Suprapubic skin (tissue), 4 donors: ENCODE results near the gene AHNAK2. TPM values are rescaled to one million over a fixed set of nuclear protein-coding genes. Genes with fewer than 3 reads are reported as not detected.

Experiments
- DNase-seq, 2 donors: peaks; one replicate each; pipeline ENCODE4 v3.0.0-alpha.2; 2019; ENCODE audit warnings: low spot score in 2 of 2
- H3K27ac ChIP-seq: fragments of 200-600 bp; sonication (generic); one replicate; pipeline ENCODE4 v1.5.1; 2019
- H3K27me3 ChIP-seq: fragments of 200-600 bp; sonication (generic); one replicate; pipeline ENCODE4 v1.5.1; 2019
- H3K36me3 ChIP-seq: fragments of 200-600 bp; sonication (generic); one replicate; pipeline ENCODE4 v1.5.1; 2019
- H3K4me1 ChIP-seq: fragments of 200-600 bp; sonication (generic); one replicate; pipeline ENCODE4 v1.5.1; 2019
- H3K4me3 ChIP-seq: fragments of 200-600 bp; sonication (generic); one replicate; pipeline ENCODE4 v1.5.1; 2019; ENCODE audit warnings: mild to moderate bottlenecking
- H3K9me3 ChIP-seq: fragments of 200-600 bp; sonication (generic); one replicate; pipeline ENCODE4 v1.5.1; 2019
- CTCF ChIP-seq, 2 donors: fragments of 200-600 bp in 1 of 2; fragments of 450-650 bp in 1 of 2; sonication (generic) in 1 of 2; IDR thresholded peaks; one replicate each; pipeline ENCODE4 v1.5.1; 2016 to 2019; ENCODE audit warnings: antibody characterized with exemption in 2 of 2, mild to moderate bottlenecking in 1 of 2, moderate library complexity in 1 of 2
- EP300 ChIP-seq: sonication (generic); formaldehyde crosslinking; IDR thresholded peaks from one replicate; pipeline ENCODE4 v1.6.1; 2017; ENCODE audit warnings: antibody characterized with exemption
- POLR2A ChIP-seq, 2 donors: fragments of 450-650 bp; IDR thresholded peaks; one replicate each; pipeline ENCODE4 v1.6.1; 2017; ENCODE audit warnings: antibody characterized with exemption in 2 of 2, mild to moderate bottlenecking in 2 of 2, moderate library complexity in 2 of 2
- POLR2AphosphoS5 ChIP-seq, 3 donors: sonication (generic); formaldehyde crosslinking; IDR thresholded peaks; one replicate each; pipeline ENCODE4 v1.6.1; 2017; ENCODE audit warnings: antibody characterized with exemption in 3 of 3
- WGBS: methylation state at CpG from one replicate; pipeline ENCODE4 v1.1.5; 2018; 5-methylcytosine and 5-hydroxymethylcytosine counted together
- total RNA-seq, 4 donors: library from RNA; depleted of rRNA; stranded (reverse); fragments of >200 nt; gene quantifications; one replicate each; pipeline ENCODE4 v1.1.0, GENCODE V29; 2016

Gene AHNAK2
- total RNA-seq, 4 donors from 2014 or later: 829 to 975 (median 858) TPM

- Histone ChIP-seq H3K27me3 (no peaks in the 10 kb centered on the region), H3K36me3 (no peaks in the 10 kb centered on the region), H3K4me1 (peaks cover 55% of the 10 kb centered on the region), H3K27ac (peak overlapping the region; percentile 89), H3K9me3 (no peaks in the 10 kb centered on the region), H3K4me3 (peak overlapping the region; percentile 85)
- WGBS: 7% methylated on average over 25 of the region's 75 CpGs
- DNase-seq: no peak
- TF ChIP-seq CTCF (IDR thresholded peaks at IDR 0.05) (no peak), POLR2AphosphoS5 (IDR thresholded peaks at IDR 0.05) (no peak), EP300 (no peak), POLR2A (IDR thresholded peaks at IDR 0.05) (no peak)
Observed at GRCh38 chr14:105019861-105020814, 42.0 kb upstream of the AHNAK2 start.

GRCh38 chr14:105018414-105018813 lies 40.2 kb upstream of the AHNAK2 start:
- no peaks in the 10 kb centered on the region for H3K36me3 ChIP-seq
- H3K27me3 ChIP-seq: no peaks in the 10 kb centered on the region
- TF ChIP-seq CTCF (IDR thresholded peaks at IDR 0.05) (no peak), POLR2A (IDR thresholded peaks at IDR 0.05) (no peak), EP300 (no peak), POLR2AphosphoS5 (IDR thresholded peaks at IDR 0.05) (no peak)
- no peak overlapping the region for H3K4me3 ChIP-seq
- H3K27ac ChIP-seq: no peak overlapping the region
- DNase-seq: no peak
- H3K4me1 ChIP-seq: peaks cover 70% of the 10 kb centered on the region
- 65% methylated on average over 4 of the region's 4 CpGs for WGBS
- no peaks in the 10 kb centered on the region for H3K9me3 ChIP-seq

- no peak overlapping the region for H3K4me3 ChIP-seq
- TF ChIP-seq POLR2AphosphoS5 (IDR thresholded peaks at IDR 0.05) (no peak), CTCF (IDR thresholded peaks at IDR 0.05) (no peak), EP300 (no peak), POLR2A (IDR thresholded peaks at IDR 0.05) (no peak)
- H3K4me1 ChIP-seq: peaks cover 72% of the 10 kb centered on the region
- DNase-seq: peak in 1 of 2 donors; percentile 47
- no peaks in the 10 kb centered on the region for H3K27me3 ChIP-seq
- H3K27ac ChIP-seq: peak overlapping the region; percentile 78
- peaks cover 9% of the 10 kb centered on the region for H3K36me3 ChIP-seq
- no peaks in the 10 kb centered on the region for H3K9me3 ChIP-seq
- 56% methylated on average over 6 of the region's 6 CpGs for WGBS
Observed at GRCh38 chr14:105015905-105016304, 37.7 kb upstream of the AHNAK2 start.

- H3K9me3 ChIP-seq: no peaks in the 10 kb centered on the region
- H3K36me3 ChIP-seq: peaks cover 15% of the 10 kb centered on the region
- DNase-seq: peak in 1 of 2 donors; percentile 17
- H3K4me1 ChIP-seq: peaks cover 72% of the 10 kb centered on the region
- H3K4me3 ChIP-seq: no peak overlapping the region
- peak overlapping the region; percentile 78 for H3K27ac ChIP-seq
- WGBS: 83% methylated on average over 9 of the region's 9 CpGs
- TF ChIP-seq EP300 (no peak), POLR2A (IDR thresholded peaks at IDR 0.05) (no peak), POLR2AphosphoS5 (IDR thresholded peaks at IDR 0.05) (no peak), CTCF (IDR thresholded peaks at IDR 0.05) (no peak)
- H3K27me3 ChIP-seq: no peaks in the 10 kb centered on the region
Observed at GRCh38 chr14:105015242-105015641, 37.1 kb upstream of the AHNAK2 start.

- Histone ChIP-seq H3K9me3 (no peaks in the 10 kb centered on the region), H3K4me1 (peaks cover 66% of the 10 kb centered on the region), H3K36me3 (peaks cover 21% of the 10 kb centered on the region), H3K27me3 (no peaks in the 10 kb centered on the region), H3K27ac (no peak overlapping the region), H3K4me3 (no peak overlapping the region)
- 58% methylated on average over 4 of the region's 4 CpGs for WGBS
- TF ChIP-seq POLR2AphosphoS5 (IDR thresholded peaks at IDR 0.05): no peak
- TF ChIP-seq CTCF (IDR thresholded peaks at IDR 0.05): no peak
- no peak for TF ChIP-seq EP300
- TF ChIP-seq POLR2A (IDR thresholded peaks at IDR 0.05): no peak
- DNase-seq: no peak
Observed at GRCh38 chr14:105014631-105015030, 36.5 kb upstream of the AHNAK2 start.
